Bronchial epithelial cell (primary cell): ENCODE data around the gene ANKRD13B. TPM values are rescaled to one million over a fixed set of nuclear protein-coding genes. Genes with fewer than 3 reads are reported as not detected.

Source experiments
- DNase-seq: peaks from one replicate; pipeline ENCODE4 v3.0.0-alpha.2; 2010; ENCODE audit warnings: low read depth
- FAIRE-seq: peaks from 2 replicates; lab custom pipeline; 2011; peaks lifted over from hg19 to GRCh38; lab: Jason Lieb, UNC
- H3K27me3 ChIP-seq: 2 replicates; pipeline ENCODE4 v1.5.1; 2011; ENCODE audit warnings: low read length; ENCODE audit not compliant: control insufficient read depth, insufficient read depth
- H3K36me3 ChIP-seq: 2 replicates; pipeline ENCODE4 v1.5.1; 2011; ENCODE audit warnings: low read length; ENCODE audit not compliant: control insufficient read depth, insufficient read depth
- H3K4me3 ChIP-seq: 2 replicates; pipeline ENCODE4 v1.5.1; 2011; ENCODE audit warnings: mild to moderate bottlenecking, low read depth, low read length, control low read depth
- CTCF ChIP-seq: IDR thresholded peaks from 2 replicates; pipeline ENCODE4 v1.5.1; 2011; ENCODE audit warnings: mild to moderate bottlenecking, moderate library complexity, low read length, control low read depth, inconsistent platforms; ENCODE audit not compliant: insufficient read depth, severe bottlenecking
- total RNA-seq: library from RNA; depleted of rRNA; stranded (reverse); fragments of >200 nt; gene quantifications from 2 replicates; pipeline ENCODE4 v1.2.1, GENCODE V29; 2014

ANKRD13B gene
- total RNA-seq, 1 donor from 2014 or later: 2.4 TPM

- peak; percentile 90 for TF ChIP-seq CTCF
- FAIRE-seq (no peak), DNase-seq (peak; percentile 69)
- H3K27me3 ChIP-seq: no peaks in the 10 kb centered on the region
- peaks cover 2% of the 10 kb centered on the region for H3K36me3 ChIP-seq
- H3K4me3 ChIP-seq: peak overlapping the region; percentile 21
Measured at GRCh38 chr17:29613352-29613837, 20.5 kb downstream of the ANKRD13B start.

- DNase-seq (no peak), FAIRE-seq (no peak)
- Histone ChIP-seq H3K36me3 (peaks cover 2% of the 10 kb centered on the region), H3K27me3 (no peaks in the 10 kb centered on the region), H3K4me3 (peak overlapping the region; percentile 21)
- TF ChIP-seq CTCF: no peak
Measured at GRCh38 chr17:29613856-29614255, 20.9 kb downstream of the ANKRD13B start.

GRCh38 chr17:29614349-29615047 lies 21.6 kb downstream of the ANKRD13B start:
- no peak for TF ChIP-seq CTCF
- Histone ChIP-seq H3K27me3 (no peaks in the 10 kb centered on the region), H3K4me3 (no peak overlapping the region), H3K36me3 (no peaks in the 10 kb centered on the region)
- no peak for DNase-seq
- FAIRE-seq: no peak

GRCh38 chr17:29615048-29615385 lies 22.1 kb downstream of the ANKRD13B start:
- H3K4me3 ChIP-seq: peak overlapping the region; percentile 15
- no peak for TF ChIP-seq CTCF
- H3K27me3 ChIP-seq: no peaks in the 10 kb centered on the region
- DNase-seq: no peak
- no peaks in the 10 kb centered on the region for H3K36me3 ChIP-seq
- no peak for FAIRE-seq

- no peaks in the 10 kb centered on the region for H3K36me3 ChIP-seq
- H3K27me3 ChIP-seq: no peaks in the 10 kb centered on the region
- no peak for FAIRE-seq
- H3K4me3 ChIP-seq: peak overlapping the region; percentile 31
- TF ChIP-seq CTCF: no peak
- DNase-seq: peak; percentile 72
Measured at GRCh38 chr17:29615492-29616299, 22.8 kb downstream of the ANKRD13B start.
